ENCODE results near the gene VAV2. TPM values are rescaled to one million over a fixed set of nuclear protein-coding genes. Genes with fewer than 3 reads are reported as not detected.

VAV2 gene
- total and polyA plus RNA-seq, 12 donors: 3.3 to 96.2 (median 31.2) TPM

DNA sequence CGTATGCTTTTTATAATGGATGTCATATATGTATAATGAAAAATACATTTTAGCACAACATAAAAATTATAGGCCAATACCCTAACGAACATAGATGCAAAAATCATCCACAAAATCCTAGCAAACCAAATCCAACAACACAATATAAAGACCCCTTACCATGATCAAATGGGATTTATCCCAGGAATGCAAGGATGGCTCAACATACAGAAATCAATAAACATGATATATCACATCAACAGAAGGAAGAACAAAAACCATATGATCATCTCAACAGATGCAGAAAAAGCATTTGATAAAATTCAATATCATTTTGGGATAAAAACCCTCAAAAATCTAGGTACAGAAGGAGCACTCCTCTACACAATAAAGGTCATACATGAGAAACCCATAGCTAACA, 27.7 kb downstream of the VAV2 start:
- H3K9me3 ChIP-seq (replicated peaks in 1 of 3): no peaks in the 10 kb centered on the region
- TF ChIP-seq CTCF (IDR thresholded peaks at IDR 0.05): no peak
- TF ChIP-seq POLR2A (IDR thresholded peaks at IDR 0.05): no peak
- 90 to 99% (median 96%) methylated on average over 2 of the region's 2 CpGs for WGBS, 4 donors
- intact Hi-C loops (cut with DNase I): no loop called here
- no peaks in the 10 kb centered on the region for H3K27me3 ChIP-seq
- H3K27ac ChIP-seq: no peak overlapping the region
- H3K4me1 ChIP-seq (replicated peaks in 1 of 2): peaks cover 15 to 21% of the 10 kb centered on the region in 2 donors
- H3K4me3 ChIP-seq: no peak overlapping the region
- no peak for DNase-seq
- no peaks in the 10 kb centered on the region for H3K36me3 ChIP-seq (replicated peaks in 1 of 2)

- Histone ChIP-seq H3K9me3 (replicated peaks in 1 of 3) (no peaks in the 10 kb centered on the region), H3K27me3 (no peaks in the 10 kb centered on the region), H3K27ac (no peak overlapping the region), H3K36me3 (replicated peaks in 1 of 2) (no peaks in the 10 kb centered on the region), H3K4me3 (no peak overlapping the region), H3K4me1 (replicated peaks in 1 of 2) (peaks cover 15 to 28% of the 10 kb centered on the region in 2 donors)
- TF ChIP-seq POLR2A (IDR thresholded peaks at IDR 0.05) (no peak), CTCF (IDR thresholded peaks at IDR 0.05) (no peak)
- 87 to 97% (median 94%) methylated on average over 4 to 10 of the region's 10 CpGs for WGBS, 4 donors
- no peak for DNase-seq
- intact Hi-C loops (cut with DNase I): no loop called here
Measured at GRCh38 chr9:133963166-133963565, 29.0 kb downstream of the VAV2 start.

- Histone ChIP-seq H3K4me1 (replicated peaks in 1 of 2) (peaks cover 15 to 31% of the 10 kb centered on the region in 2 donors), H3K27me3 (no peaks in the 10 kb centered on the region), H3K36me3 (replicated peaks in 1 of 2) (no peaks in the 10 kb centered on the region), H3K9me3 (replicated peaks in 1 of 3) (no peaks in the 10 kb centered on the region), H3K27ac (peak overlapping the region in 1 of 5 donors; percentile 15), H3K4me3 (no peak overlapping the region)
- intact Hi-C loops (cut with DNase I): no loop called here
- 74 to 82% (median 76%) methylated on average over 5 to 7 of the region's 7 CpGs for WGBS, 4 donors
- no peak for DNase-seq
- TF ChIP-seq POLR2A (IDR thresholded peaks at IDR 0.05) (no peak), CTCF (IDR thresholded peaks at IDR 0.05) (no peak)
Measured at GRCh38 chr9:133962341-133962740, 29.8 kb downstream of the VAV2 start.

- Histone ChIP-seq H3K4me3 (no peak overlapping the region), H3K27me3 (no peaks in the 10 kb centered on the region), H3K4me1 (replicated peaks in 1 of 2) (peaks cover 21 to 39% of the 10 kb centered on the region in 2 donors), H3K27ac (peak overlapping the region in 1 of 5 donors; percentile 68), H3K9me3 (replicated peaks in 1 of 3) (no peaks in the 10 kb centered on the region), H3K36me3 (replicated peaks in 1 of 2) (no peaks in the 10 kb centered on the region)
- TF ChIP-seq POLR2A (IDR thresholded peaks at IDR 0.05): no peak
- TF ChIP-seq CTCF (IDR thresholded peaks at IDR 0.05): no peak
- intact Hi-C loops (cut with DNase I): no loop called here
- DNase-seq: peak in 1 of 7 donors; percentile 17
- WGBS, 4 donors: 89 to 98% (median 91%) methylated on average over 8 to 18 of the region's 18 CpGs
Measured at GRCh38 chr9:133961226-133962165, 30.6 kb downstream of the VAV2 start.

Data from adrenal gland (tissue), 12 donors.